ENCODE measurements around the gene ELP2.

DNA sequence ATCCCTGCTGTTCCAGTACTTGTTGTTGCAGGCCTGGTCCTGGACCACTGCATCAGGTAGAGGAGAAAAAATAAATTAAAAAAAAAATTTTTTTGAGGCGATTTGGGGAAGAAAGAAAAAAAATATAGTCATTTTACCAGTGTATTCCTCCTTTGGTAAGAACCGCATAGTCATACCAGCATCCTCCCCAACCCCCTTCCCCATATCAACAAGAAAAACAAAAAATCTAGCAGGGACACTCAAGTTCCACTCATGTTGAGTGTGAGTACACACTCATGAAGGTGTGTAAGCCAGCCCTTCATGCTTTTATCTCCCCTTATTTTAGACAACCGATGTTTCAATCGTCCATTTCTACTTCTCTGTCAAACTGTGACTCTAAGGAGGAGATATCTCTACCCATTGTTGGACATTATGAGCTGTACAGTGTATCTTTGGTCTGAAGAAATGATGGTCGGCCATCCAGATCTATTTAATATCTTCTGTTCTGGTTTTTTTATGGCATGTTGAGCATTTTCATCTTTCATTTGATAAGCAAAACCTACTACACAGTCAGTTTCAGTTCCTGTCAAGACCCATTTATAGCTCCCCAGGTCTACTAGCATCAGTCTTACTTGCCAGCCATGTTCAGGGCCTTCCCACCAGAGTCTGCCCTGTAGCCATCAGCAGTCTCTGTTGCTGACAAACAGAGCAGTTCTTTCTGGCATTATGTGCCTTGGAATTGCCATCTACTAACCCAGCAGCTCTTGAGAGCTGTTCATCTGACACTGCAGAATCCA lies 20.0 kb downstream of the ELP2 start:
- TF ChIP-seq, protein P1, sequence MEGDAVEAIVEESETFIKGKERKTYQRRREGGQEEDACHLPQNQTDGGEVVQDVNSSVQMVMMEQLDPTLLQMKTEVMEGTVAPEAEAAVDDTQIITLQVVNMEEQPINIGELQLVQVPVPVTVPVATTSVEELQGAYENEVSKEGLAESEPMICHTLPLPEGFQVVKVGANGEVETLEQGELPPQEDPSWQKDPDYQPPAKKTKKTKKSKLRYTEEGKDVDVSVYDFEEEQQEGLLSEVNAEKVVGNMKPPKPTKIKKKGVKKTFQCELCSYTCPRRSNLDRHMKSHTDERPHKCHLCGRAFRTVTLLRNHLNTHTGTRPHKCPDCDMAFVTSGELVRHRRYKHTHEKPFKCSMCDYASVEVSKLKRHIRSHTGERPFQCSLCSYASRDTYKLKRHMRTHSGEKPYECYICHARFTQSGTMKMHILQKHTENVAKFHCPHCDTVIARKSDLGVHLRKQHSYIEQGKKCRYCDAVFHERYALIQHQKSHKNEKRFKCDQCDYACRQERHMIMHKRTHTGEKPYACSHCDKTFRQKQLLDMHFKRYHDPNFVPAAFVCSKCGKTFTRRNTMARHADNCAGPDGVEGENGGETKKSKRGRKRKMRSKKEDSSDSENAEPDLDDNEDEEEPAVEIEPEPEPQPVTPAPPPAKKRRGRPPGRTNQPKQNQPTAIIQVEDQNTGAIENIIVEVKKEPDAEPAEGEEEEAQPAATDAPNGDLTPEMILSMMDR (IDR thresholded peaks at IDR 0.05), result no peak
- TF ChIP-seq EP300 (IDR thresholded peaks at IDR 0.05; ENCODE audit: low read depth) (no peak), POLR2A (IDR thresholded peaks at IDR 0.05) (no peak)
